Lower lobe of right lung (tissue), 2 donors: Measurements from ENCODE around the gene LGALS16. TPM values are rescaled to one million over a fixed set of nuclear protein-coding genes. Genes with fewer than 3 reads are reported as not detected.

Experiments used
- ATAC-seq, 2 donors: fragments of 200-7000 bp; cut with Tn5 transposase; one replicate each; pipeline ENCODE4 v1.9.1; 2020 to 2022; ENCODE audit warnings: mild to moderate bottlenecking in 2 of 2, moderate library complexity in 2 of 2
- DNase-seq: peaks from one replicate; pipeline ENCODE4 v3.0.0-alpha.2; 2020
- H3K27ac ChIP-seq: fragments of 200-600 bp; one replicate; pipeline ENCODE4 v1.8.0; 2022
- H3K27me3 ChIP-seq: fragments of 200-600 bp; one replicate; pipeline ENCODE4 v1.8.0; 2022; ENCODE audit warnings: low read depth
- H3K36me3 ChIP-seq: fragments of 200-600 bp; one replicate; pipeline ENCODE4 v1.8.0; 2022; ENCODE audit warnings: mild to moderate bottlenecking
- H3K4me1 ChIP-seq: fragments of 200-600 bp; one replicate; pipeline ENCODE4 v1.8.0; 2022
- H3K4me3 ChIP-seq: fragments of 200-600 bp; one replicate; pipeline ENCODE4 v1.8.0; 2022; ENCODE audit warnings: mild to moderate bottlenecking
- H3K9me3 ChIP-seq: fragments of 200-600 bp; one replicate; pipeline ENCODE4 v1.8.0; 2022
- CTCF ChIP-seq: fragments of 200-600 bp; IDR thresholded peaks from one replicate; pipeline ENCODE4 v1.8.0; 2022; ENCODE audit warnings: antibody characterized with exemption, mild to moderate bottlenecking
- intact Hi-C: fragments of 100-400 bp; cut with DNase I; formaldehyde crosslinking; loops from one replicate; pipeline ENCODE4 v1.11.0; 2022
- total RNA-seq: library from RNA; stranded (reverse); fragmentation: NEBNext Ultra II Directional; extraction: Animal tissue kit (Norgen Biotek cat#: 25700); gene quantifications from one replicate; pipeline ENCODE4 v1.2.1, GENCODE V29; 2021
- donor health status: DM: no; HTN: yes; CAD: no; lungs with severe emphysema.

Gene LGALS16
- total RNA-seq, 1 donor from 2014 or later = not detected

DNA sequence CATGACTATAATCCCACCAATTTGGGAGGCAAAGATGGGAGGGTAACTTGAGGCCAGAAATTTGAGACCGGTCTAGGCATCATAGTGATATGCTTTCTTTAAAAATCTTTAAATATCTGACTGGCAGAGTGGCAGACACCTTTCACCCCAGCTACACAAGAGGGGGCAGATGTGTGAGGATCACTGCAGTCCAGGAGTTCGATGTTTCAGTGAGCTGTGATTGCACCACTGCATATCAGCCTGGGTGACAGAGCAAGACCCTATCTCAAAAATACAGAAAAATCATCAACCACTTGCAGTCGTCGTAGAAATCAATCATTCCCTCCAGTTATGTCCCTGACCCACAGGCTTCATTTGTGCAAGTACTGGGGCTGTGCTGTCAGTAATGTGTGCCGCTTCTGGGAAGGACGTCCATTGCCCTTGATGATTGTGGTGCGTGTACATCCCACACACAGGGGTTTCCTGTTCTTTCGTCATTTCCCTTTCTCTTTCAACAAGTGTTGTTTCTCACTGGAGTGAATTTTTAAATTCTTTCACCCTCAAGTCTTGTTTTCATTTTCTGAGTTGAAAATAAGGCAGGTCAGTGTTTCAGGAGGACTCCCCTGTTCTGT is 50.0 kb downstream of the LGALS16 start:
- H3K27ac ChIP-seq = no peak overlapping the region
- intact Hi-C loops = no loop called here
- no peaks in the 10 kb centered on the region for H3K36me3 ChIP-seq
- H3K4me1 ChIP-seq = no peaks in the 10 kb centered on the region
- DNase-seq (no peak), ATAC-seq (no peak)
- H3K4me3 ChIP-seq = no peak overlapping the region
- TF ChIP-seq CTCF = no peak
- peaks cover 7% of the 10 kb centered on the region for H3K27me3 ChIP-seq
- H3K9me3 ChIP-seq = no peaks in the 10 kb centered on the region

GRCh38 chr19:39708594-39708993 is 52.9 kb downstream of the LGALS16 start:
- H3K36me3 ChIP-seq = no peaks in the 10 kb centered on the region
- H3K27ac ChIP-seq = no peak overlapping the region
- H3K4me3 ChIP-seq = no peak overlapping the region
- no peaks in the 10 kb centered on the region for H3K9me3 ChIP-seq
- no peak for DNase-seq
- intact Hi-C loops = no loop called here
- no peaks in the 10 kb centered on the region for H3K27me3 ChIP-seq
- ATAC-seq = no peak
- no peak for TF ChIP-seq CTCF
- no peaks in the 10 kb centered on the region for H3K4me1 ChIP-seq

DNA sequence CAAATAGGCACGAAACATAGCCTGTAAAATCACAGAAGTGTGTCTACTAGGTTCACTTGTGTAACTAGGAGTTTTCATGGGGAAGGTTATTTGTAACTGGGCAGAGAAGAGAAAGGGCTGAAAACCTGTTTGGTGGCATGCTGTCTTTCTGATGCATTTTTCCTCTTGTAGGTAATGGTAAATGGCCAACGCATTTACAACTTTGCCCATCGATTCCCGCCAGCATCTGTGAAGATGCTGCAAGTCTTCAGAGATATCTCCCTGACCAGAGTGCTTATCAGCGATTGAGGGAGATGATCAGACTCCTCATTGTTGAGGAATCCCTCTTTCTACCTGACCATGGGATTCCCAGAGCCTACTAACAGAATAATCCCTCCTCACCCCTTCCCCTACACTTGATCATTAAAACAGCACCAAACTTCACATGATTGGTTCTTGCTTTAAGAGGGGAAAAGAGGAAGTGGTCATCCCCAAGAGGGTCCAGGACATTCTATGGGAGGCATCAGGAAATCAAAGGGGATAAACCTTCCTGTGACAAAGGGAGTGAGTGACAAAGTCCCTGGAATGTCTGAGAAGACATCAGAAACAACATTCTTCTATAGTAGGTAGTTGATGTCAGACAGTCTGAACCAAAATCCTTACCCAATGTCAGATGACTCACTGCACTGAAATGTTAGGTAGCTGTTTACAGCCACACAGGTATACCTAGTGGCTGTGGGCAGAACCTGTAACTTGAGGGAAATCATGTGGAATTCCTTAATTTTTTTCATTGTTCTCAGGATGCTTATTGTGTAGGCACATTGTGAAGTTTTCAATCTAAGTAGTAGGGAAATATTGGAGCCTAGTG is 53.5 kb downstream of the LGALS16 start:
- DNase-seq (no peak), ATAC-seq (no peak)
- TF ChIP-seq CTCF = no peak
- H3K36me3 ChIP-seq = no peaks in the 10 kb centered on the region
- intact Hi-C loops = no loop called here
- no peak overlapping the region for H3K27ac ChIP-seq
- no peak overlapping the region for H3K4me3 ChIP-seq
- no peaks in the 10 kb centered on the region for H3K9me3 ChIP-seq
- no peaks in the 10 kb centered on the region for H3K4me1 ChIP-seq
- no peaks in the 10 kb centered on the region for H3K27me3 ChIP-seq

Other genes starting within 250 kb of the LGALS16 start
- 208 TPM for gene ZFP36, start 249.1 kb upstream of the LGALS16 start, total RNA-seq
- 24.7 TPM for gene PLEKHG2, start 243.2 kb upstream of the LGALS16 start, total RNA-seq
- 1,586 TPM for gene RPS16, start 220.0 kb upstream of the LGALS16 start, total RNA-seq
- gene SUPT5H, start 210.3 kb upstream of the LGALS16 start, total RNA-seq = 108 TPM
- gene TIMM50, start 175.1 kb upstream of the LGALS16 start, total RNA-seq = 44.0 TPM
- gene DLL3, start 157.0 kb upstream of the LGALS16 start, total RNA-seq = not detected
- not detected for gene SELENOV, start 140.8 kb upstream of the LGALS16 start, total RNA-seq
- 3.7 TPM for gene EID2B, start 123.1 kb upstream of the LGALS16 start, total RNA-seq
- gene EID2, start 115.8 kb upstream of the LGALS16 start, total RNA-seq = 12.8 TPM
- not detected for gene LGALS13, start 53.4 kb upstream of the LGALS16 start, total RNA-seq
- gene LGALS14, start 48.6 kb downstream of the LGALS16 start, total RNA-seq = not detected
- not detected for gene CLC, start 82.1 kb downstream of the LGALS16 start, total RNA-seq
- gene LEUTX, start 122.9 kb downstream of the LGALS16 start, total RNA-seq = not detected
- gene DYRK1B, start 178.2 kb downstream of the LGALS16 start, total RNA-seq = 28.4 TPM
- 117 TPM for gene FBL, start 190.5 kb downstream of the LGALS16 start, total RNA-seq